Endodermal cell (in vitro differentiated cells): ENCODE measurements around the gene EPHB1. TPM values are rescaled to one million over a fixed set of nuclear protein-coding genes. Genes with fewer than 3 reads are reported as not detected.

Source experiments
- DNase-seq: peaks from one replicate; pipeline ENCODE4 v3.0.0-alpha.2; 2017
- H3K27ac ChIP-seq: 2 replicates; pipeline ENCODE4 v1.5.1; 2013; ENCODE audit warnings: mild to moderate bottlenecking, low read depth, low read length, moderate library complexity
- H3K27me3 ChIP-seq: 2 replicates; pipeline ENCODE4 v1.6.1; 2013; ENCODE audit warnings: mild to moderate bottlenecking, low read length, moderate library complexity; ENCODE audit not compliant: insufficient read depth, control insufficient read depth, poor library complexity, severe bottlenecking
- H3K36me3 ChIP-seq: 2 replicates; pipeline ENCODE4 v1.7.0; 2013; ENCODE audit warnings: mild to moderate bottlenecking, low read length, moderate library complexity; ENCODE audit not compliant: control insufficient read depth, insufficient read depth
- H3K4me1 ChIP-seq: one replicate; pipeline ENCODE4 v1.7.0; 2013; ENCODE audit warnings: low read length; ENCODE audit not compliant: control insufficient read depth, insufficient read depth
- H3K4me3 ChIP-seq: 2 replicates; pipeline ENCODE4 v1.5.1; 2013; ENCODE audit warnings: mild to moderate bottlenecking, low read length, moderate library complexity
- H3K9ac ChIP-seq: 2 replicates; pipeline ENCODE4 v1.6.1; 2013; ENCODE audit warnings: mild to moderate bottlenecking, low read length, moderate library complexity; ENCODE audit not compliant: poor library complexity, severe bottlenecking; ENCODE audit errors: extremely low read depth
- H3K9me3 ChIP-seq: 2 replicates; pipeline ENCODE4 v1.6.1; 2013; ENCODE audit warnings: mild to moderate bottlenecking, low read length, moderate library complexity; ENCODE audit not compliant: control insufficient read depth
- H3K27ac Mint-ChIP-seq: 2 replicates; pipeline ENCODE4 v1.8.0; 2020; ENCODE audit warnings: mixed read lengths
- H3K27me3 Mint-ChIP-seq: 2 replicates; pipeline ENCODE4 v1.8.0; 2021; ENCODE audit warnings: mild to moderate bottlenecking, mixed read lengths; ENCODE audit not compliant: insufficient read depth
- H3K36me3 Mint-ChIP-seq: 2 replicates; pipeline ENCODE4 v1.8.0; 2020; ENCODE audit warnings: low read depth, mixed read lengths
- H3K4me1 Mint-ChIP-seq: 2 replicates; pipeline ENCODE4 v1.8.0; 2020; ENCODE audit warnings: mixed read lengths
- H3K4me3 Mint-ChIP-seq: 2 replicates; pipeline ENCODE4 v1.8.0; 2020; ENCODE audit warnings: mild to moderate bottlenecking, moderate library complexity, mixed read lengths
- H3K9me3 Mint-ChIP-seq: 2 replicates; pipeline ENCODE4 v1.8.0; 2020; ENCODE audit warnings: mild to moderate bottlenecking, mixed read lengths
- WGBS, 2 experiments: methylation state at CpG; one replicate each; pipeline versions ENCODE4 v1.1.5 to v1.1.7; 2013; ENCODE audit warnings: missing lambda C conversion rate in 2 of 2, mixed read lengths in 1 of 2; ENCODE audit not compliant: insufficient coverage in 1 of 2, insufficient read length in 1 of 2; 5-methylcytosine and 5-hydroxymethylcytosine counted together
- total RNA-seq, 2 donors: library from RNA; stranded (reverse); fragmentation: NEBNext Ultra II Directional in 1 of 2; extraction: Animal tissue kit (Norgen Biotek cat#: 25700) in 1 of 2; gene quantifications; 2 replicates in 1 of 2; 3 replicates in 1 of 2; pipeline ENCODE4 v1.2.1, GENCODE V29; 2021
- TF ChIP-seq, protein P1 (sequence below): fragments of 200-600 bp; sonication (generic); conservative IDR thresholded peaks from 2 replicates; pipeline ENCODE4 v1.5.0; 2021; ENCODE audit warnings: antibody characterized with exemption, mild to moderate bottlenecking

EPHB1 gene
- total RNA-seq, 2 donors from 2014 or later: 2.9 to 3.6 TPM

DNA sequence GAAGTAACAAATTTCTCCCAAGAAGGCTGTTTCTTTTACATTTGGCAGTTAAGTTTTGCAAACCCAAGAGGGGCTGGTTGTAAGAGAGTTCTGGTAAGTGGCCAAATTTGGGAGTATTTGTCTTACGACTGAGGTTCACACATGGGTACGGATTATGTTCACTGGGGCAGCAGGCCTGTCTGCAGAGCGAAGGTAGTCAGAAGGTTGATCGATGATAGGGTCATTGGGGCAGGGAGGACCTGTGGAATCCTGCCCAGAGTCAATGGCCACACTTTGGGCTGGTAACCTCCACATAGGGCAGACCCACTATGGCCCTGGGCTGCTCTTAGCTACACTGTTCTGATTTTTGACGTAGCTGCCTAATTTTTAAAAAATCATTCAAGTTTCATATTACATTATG, 368.6 kb downstream of the EPHB1 start:
- DNase-seq: no peak
- H3K27me3 Mint-ChIP-seq: peaks cover 76% of the 10 kb centered on the region
- H3K27ac Mint-ChIP-seq: no peak overlapping the region
- H3K4me3 ChIP-seq: no peak overlapping the region
- no peaks in the 10 kb centered on the region for H3K36me3 Mint-ChIP-seq
- H3K4me1 ChIP-seq: peaks cover 15% of the 10 kb centered on the region
- 94 to 100% methylated on average over 2 to 5 of the region's 5 CpGs for WGBS, 2 experiments
- no peaks in the 10 kb centered on the region for H3K9me3 ChIP-seq
- H3K9ac ChIP-seq: no peak overlapping the region
- peaks cover 75% of the 10 kb centered on the region for H3K27me3 ChIP-seq
- no peak overlapping the region for H3K27ac ChIP-seq
- TF ChIP-seq, protein P1, sequence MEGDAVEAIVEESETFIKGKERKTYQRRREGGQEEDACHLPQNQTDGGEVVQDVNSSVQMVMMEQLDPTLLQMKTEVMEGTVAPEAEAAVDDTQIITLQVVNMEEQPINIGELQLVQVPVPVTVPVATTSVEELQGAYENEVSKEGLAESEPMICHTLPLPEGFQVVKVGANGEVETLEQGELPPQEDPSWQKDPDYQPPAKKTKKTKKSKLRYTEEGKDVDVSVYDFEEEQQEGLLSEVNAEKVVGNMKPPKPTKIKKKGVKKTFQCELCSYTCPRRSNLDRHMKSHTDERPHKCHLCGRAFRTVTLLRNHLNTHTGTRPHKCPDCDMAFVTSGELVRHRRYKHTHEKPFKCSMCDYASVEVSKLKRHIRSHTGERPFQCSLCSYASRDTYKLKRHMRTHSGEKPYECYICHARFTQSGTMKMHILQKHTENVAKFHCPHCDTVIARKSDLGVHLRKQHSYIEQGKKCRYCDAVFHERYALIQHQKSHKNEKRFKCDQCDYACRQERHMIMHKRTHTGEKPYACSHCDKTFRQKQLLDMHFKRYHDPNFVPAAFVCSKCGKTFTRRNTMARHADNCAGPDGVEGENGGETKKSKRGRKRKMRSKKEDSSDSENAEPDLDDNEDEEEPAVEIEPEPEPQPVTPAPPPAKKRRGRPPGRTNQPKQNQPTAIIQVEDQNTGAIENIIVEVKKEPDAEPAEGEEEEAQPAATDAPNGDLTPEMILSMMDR: no peak
- no peaks in the 10 kb centered on the region for H3K9me3 Mint-ChIP-seq
- H3K4me1 Mint-ChIP-seq: peaks cover 45% of the 10 kb centered on the region
- no peak overlapping the region for H3K4me3 Mint-ChIP-seq
- no peaks in the 10 kb centered on the region for H3K36me3 ChIP-seq

DNA sequence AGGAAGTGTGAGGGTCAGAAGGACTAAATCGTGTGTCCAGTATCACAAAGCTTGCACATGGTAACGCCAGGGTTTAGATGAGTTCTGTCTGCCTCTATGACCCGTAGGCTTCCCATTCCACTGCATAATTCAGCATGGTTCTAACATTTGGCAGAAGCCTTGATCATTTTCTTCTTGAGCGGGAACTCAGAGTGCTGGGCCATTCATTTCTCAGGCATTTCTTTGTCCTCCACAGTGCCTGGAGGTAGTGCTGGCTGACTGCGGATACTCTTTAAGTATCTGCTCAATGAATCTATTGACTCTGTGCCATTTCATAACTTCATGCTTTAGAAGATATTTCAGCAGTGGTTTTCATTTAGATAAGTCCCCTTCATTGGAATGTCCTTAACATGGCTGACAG, 370.2 kb downstream of the EPHB1 start:
- DNase-seq: no peak
- Mint-ChIP-seq H3K27ac (no peak overlapping the region), H3K27me3 (peaks cover 86% of the 10 kb centered on the region), H3K4me1 (peaks cover 51% of the 10 kb centered on the region), H3K4me3 (no peak overlapping the region), H3K36me3 (no peaks in the 10 kb centered on the region), H3K9me3 (no peaks in the 10 kb centered on the region)
- H3K27ac ChIP-seq: no peak overlapping the region
- peaks cover 20% of the 10 kb centered on the region for H3K4me1 ChIP-seq
- no peak overlapping the region for H3K4me3 ChIP-seq
- TF ChIP-seq, protein P1: no peak
- no peaks in the 10 kb centered on the region for H3K9me3 ChIP-seq
- no peak overlapping the region for H3K9ac ChIP-seq
- H3K27me3 ChIP-seq: peaks cover 78% of the 10 kb centered on the region
- H3K36me3 ChIP-seq: no peaks in the 10 kb centered on the region
- 94% methylated on average over 5 of the region's 5 CpGs for WGBS, 2 experiments

GRCh38 chr3:135166266-135166825, 371.3 kb downstream of the EPHB1 start:
- H3K9me3 ChIP-seq: no peaks in the 10 kb centered on the region
- peaks cover 81% of the 10 kb centered on the region for H3K27me3 ChIP-seq
- no peak for DNase-seq
- peaks cover 51% of the 10 kb centered on the region for H3K4me1 Mint-ChIP-seq
- no peak overlapping the region for H3K27ac Mint-ChIP-seq
- no peaks in the 10 kb centered on the region for H3K9me3 Mint-ChIP-seq
- 87 to 100% methylated on average over 4 of the region's 4 CpGs for WGBS, 2 experiments
- no peaks in the 10 kb centered on the region for H3K36me3 ChIP-seq
- no peak overlapping the region for H3K27ac ChIP-seq
- no peak overlapping the region for H3K4me3 Mint-ChIP-seq
- peaks cover 20% of the 10 kb centered on the region for H3K4me1 ChIP-seq
- H3K27me3 Mint-ChIP-seq: peaks cover 87% of the 10 kb centered on the region
- H3K9ac ChIP-seq: no peak overlapping the region
- no peaks in the 10 kb centered on the region for H3K36me3 Mint-ChIP-seq
- no peak overlapping the region for H3K4me3 ChIP-seq
- TF ChIP-seq, protein P1: no peak
